SKM-1 (cell line): ENCODE results near the gene MED23.

Experiments used
- DNase-seq: peaks from one replicate; lab custom pipeline; 2025; ENCODE audit not compliant: unreplicated experiment; lab: John Stamatoyannopoulos, UW

MED23 gene

GRCh38 chr6:131523988-131524673 is 103.9 kb downstream of the MED23 start:
- DNase-seq: no peak
